SU-DHL-6 (cell line): ENCODE measurements around the gene MYO1F.

Source experiments
- CTCF ChIP-seq: fragments of 200-600 bp; sonication (generic); IDR thresholded peaks from one replicate; pipeline ENCODE4 v1.5.1; 2017; ENCODE audit warnings: antibody characterized with exemption, mild to moderate bottlenecking, low read length, moderate library complexity; ENCODE audit not compliant: insufficient read depth, poor library complexity, severe bottlenecking
- EZH2phosphoT487 ChIP-seq: fragments of 200-600 bp; sonication (generic), shearing (Covaris generic); conservative IDR thresholded peaks from 2 replicates; pipeline ENCODE4 v1.6.1; 2018; ENCODE audit warnings: mild to moderate bottlenecking, antibody characterized with exemption, low read length, moderate library complexity, mixed read lengths

- TF ChIP-seq CTCF: no peak
- TF ChIP-seq EZH2phosphoT487: no peak
Observed at GRCh38 chr19:8610936-8611300, 33.7 kb upstream of the MYO1F start.
